GM10248 (cell line): ENCODE results near the gene CIAO2B.

Source experiments
- CTCF ChIA-PET: fragments of 300-600 bp; sonication (Branson Sonifier 250); formaldehyde crosslinking; extraction: SDS; loops from one replicate; lab custom pipeline; 2021; ENCODE audit warnings: antibody characterized with exemption; lab: Yijun Ruan, JAX
- POLR2A ChIA-PET: fragments of 350-650 bp; sonication (Branson Sonifier 250); formaldehyde crosslinking; extraction: SDS; loops from one replicate; lab custom pipeline; 2020; ENCODE audit warnings: antibody characterized with exemption; lab: Yijun Ruan, JAX
- DNase-seq: peaks from one replicate; pipeline ENCODE4 v3.0.0; 2012; ENCODE audit errors: extremely low spot score
- TF ChIP-seq, protein P1 (sequence below): IDR thresholded peaks from 2 replicates; pipeline ENCODE4 v1.5.1; 2012; ENCODE audit warnings: mild to moderate bottlenecking, low read depth; ENCODE audit errors: extremely low read depth, missing control alignments, control extremely low read depth

The CIAO2B gene

DNA sequence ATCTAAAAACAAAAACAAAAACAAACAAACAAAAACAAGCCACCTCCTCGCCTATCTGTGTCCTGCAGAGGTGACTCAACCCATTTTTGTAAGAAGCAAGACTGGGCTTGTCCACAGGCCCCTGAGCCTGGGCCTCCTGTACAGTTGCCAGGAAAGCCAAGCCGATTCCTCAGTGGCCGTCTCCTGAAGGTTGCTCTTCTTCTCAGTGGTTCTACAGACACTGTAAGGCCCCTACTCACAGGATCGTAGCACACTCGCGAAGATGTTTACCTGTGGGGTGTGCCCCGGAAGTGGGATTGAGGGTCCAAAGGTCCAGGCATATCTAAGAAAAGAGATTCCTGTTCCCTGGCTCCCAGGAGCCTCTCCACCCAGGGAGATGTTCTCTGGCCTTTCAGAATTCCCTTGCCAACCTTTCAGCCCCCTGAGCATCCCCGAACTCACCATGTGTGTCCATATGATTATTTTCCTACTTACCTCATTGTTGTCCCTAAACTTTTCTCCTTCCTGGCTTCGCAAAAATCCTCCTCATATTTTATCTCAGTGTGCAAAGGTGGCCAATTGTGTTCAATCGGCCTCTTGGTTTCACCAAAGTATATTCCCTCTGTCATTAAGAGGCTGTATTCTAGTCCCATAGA lies 19.4 kb upstream of the CIAO2B start:
- TF ChIP-seq, protein P1, sequence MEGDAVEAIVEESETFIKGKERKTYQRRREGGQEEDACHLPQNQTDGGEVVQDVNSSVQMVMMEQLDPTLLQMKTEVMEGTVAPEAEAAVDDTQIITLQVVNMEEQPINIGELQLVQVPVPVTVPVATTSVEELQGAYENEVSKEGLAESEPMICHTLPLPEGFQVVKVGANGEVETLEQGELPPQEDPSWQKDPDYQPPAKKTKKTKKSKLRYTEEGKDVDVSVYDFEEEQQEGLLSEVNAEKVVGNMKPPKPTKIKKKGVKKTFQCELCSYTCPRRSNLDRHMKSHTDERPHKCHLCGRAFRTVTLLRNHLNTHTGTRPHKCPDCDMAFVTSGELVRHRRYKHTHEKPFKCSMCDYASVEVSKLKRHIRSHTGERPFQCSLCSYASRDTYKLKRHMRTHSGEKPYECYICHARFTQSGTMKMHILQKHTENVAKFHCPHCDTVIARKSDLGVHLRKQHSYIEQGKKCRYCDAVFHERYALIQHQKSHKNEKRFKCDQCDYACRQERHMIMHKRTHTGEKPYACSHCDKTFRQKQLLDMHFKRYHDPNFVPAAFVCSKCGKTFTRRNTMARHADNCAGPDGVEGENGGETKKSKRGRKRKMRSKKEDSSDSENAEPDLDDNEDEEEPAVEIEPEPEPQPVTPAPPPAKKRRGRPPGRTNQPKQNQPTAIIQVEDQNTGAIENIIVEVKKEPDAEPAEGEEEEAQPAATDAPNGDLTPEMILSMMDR, result no peak
- ChIA-PET CTCF (interaction anchor here (0.7 to 4.2 kb wide), 38 partner anchors 9 to 510 kb away, joined by 3 to 28 read pairs (median 4); partner anchors contain the start of genes B3GNT9, CES3, CES4A and CIAO2B), POLR2A (no interaction called here)
- DNase-seq, result no peak

DNA sequence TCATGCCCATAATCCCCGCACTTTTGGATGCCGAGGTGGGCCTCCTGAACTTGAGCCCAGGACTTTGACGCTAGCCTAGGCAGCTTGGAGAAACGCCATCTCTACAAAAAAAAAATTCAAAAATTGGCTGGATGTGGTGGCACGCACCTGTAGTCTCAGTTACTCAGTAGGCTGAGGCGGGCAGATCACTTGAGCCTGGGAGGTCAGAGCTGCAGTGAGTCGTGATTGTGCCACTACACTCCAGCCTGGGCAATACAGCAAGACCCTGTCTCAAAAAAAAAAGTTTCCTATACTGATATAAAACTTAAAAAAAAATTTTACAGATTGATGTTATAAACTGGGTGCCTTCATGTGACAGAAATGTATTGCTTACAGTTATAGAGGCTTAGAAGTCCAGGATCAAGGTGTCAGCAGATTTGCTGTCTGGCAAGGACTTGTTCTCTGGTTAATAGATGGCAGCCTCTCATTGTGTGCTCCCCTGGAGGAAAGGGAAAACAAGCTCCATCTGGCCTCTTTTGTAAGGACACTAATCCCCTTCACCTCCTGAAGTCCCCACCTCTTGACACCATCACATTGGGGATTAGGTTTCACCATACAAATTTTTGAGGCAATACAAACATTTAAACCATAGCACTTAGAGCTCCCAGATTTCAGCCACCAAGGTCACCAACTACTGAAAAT lies 18.4 kb upstream of the CIAO2B start:
- no peak for DNase-seq
- ChIA-PET POLR2A (interaction anchor here (1.2 kb wide), 1 partner anchor 9 kb away, joined by 3 read pairs; the partner anchor contains the start of gene CES3), CTCF (interaction anchor here (0.7 to 4.2 kb wide), 17 partner anchors 9 to 466 kb away, joined by 3 to 28 read pairs (median 4); partner anchors contain the start of genes CES3, CIAO2B, FBXL8 and TRADD)
- TF ChIP-seq, protein P1, result no peak

DNA sequence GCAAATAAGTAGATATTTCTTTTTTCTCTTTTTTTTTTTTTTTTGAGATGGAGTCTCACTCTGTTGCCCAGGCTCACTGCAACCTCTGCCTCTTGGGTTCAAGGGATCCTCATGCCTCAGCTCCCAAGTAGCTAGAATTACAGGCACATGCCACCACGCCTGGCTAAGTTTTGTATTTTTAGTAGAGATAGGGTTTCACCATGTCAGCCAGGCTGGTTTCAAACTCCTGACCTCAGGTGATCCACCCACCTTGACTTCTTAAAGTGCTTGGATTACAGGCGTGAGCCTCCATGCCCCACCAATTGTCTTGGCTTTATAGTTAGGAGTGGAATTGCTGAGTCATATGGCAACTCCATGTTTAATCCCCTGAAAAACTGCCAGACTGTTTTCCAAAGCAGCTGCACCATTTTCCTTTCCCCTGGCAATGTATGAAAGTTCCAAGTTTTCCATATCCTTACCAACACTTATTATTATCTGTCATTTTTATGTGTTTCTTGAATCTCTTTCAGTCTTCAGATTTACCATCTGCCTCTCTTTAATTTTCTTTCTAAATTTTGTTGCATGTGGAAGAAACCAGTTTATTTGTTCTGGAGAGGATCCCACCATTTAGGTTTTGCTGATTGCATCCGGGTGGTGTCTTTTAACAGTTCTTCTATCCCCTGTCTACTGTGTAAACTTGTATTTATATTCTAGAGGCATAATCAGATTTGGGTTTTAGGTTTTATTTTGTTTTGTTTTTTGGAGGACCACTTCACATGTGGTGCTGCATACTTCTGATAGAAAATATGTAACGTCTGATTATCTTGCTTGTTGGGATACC lies 17.0 kb upstream of the CIAO2B start:
- ChIA-PET POLR2A (no interaction called here), CTCF (interaction anchor here (1.4 to 4.2 kb wide), 4 partner anchors 7 to 204 kb away, joined by 4 to 28 read pairs (median 13); partner anchors contain the start of gene CES3)
- DNase-seq, result no peak
- TF ChIP-seq, protein P1, result no peak

DNA sequence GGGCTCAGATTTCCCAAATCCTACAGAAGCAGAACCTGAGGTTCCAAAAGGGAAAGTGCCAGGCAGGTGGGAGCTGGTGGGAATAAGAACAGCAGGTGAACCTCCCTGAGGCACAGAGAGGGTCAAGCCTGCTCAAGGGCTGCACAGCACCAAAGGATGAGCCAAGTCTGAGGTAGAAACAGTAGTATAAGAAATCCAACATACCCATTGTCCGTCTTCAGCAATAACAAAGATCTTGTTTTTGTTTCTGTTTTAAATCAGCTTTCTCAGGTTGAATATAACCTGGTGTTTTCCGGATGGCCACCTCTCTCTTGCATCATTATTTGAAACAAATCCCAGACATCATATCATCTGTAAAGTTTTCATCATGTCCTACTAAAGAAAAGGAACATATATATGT lies 16.2 kb upstream of the CIAO2B start:
- ChIA-PET POLR2A (no interaction called here), CTCF (interaction anchor here (1.1 to 4.2 kb wide), 4 partner anchors 12 to 205 kb away, joined by 3 to 28 read pairs (median 6); partner anchors contain the start of gene CES3)
- TF ChIP-seq, protein P1, result no peak
- no peak for DNase-seq

DNA sequence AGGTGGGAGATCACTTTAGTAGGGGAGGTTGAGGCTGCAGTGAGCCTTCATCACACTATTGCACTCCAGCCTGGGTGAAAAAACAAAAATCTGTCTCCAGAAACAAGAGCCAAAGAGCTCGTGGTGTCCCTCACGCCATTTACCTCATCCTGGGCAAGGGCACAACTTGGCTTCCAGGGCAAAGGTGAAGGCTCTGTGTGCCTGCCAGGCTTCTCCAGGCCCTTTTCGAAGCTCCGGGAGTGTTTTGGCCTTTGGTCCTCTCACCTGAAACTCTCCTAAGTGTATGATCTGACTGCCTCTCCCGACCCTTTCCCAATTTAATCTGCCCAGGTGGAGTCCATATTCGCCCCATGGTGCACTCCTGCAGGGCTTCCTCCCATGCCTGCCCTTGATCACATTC lies 15.3 kb upstream of the CIAO2B start:
- ChIA-PET CTCF (interaction anchor here (1.1 to 2.2 kb wide), 3 partner anchors 22 to 206 kb away, joined by 3 to 7 read pairs (median 4); no protein-coding TSS in a partner anchor), POLR2A (no interaction called here)
- TF ChIP-seq, protein P1, result no peak
- no peak for DNase-seq

DNA sequence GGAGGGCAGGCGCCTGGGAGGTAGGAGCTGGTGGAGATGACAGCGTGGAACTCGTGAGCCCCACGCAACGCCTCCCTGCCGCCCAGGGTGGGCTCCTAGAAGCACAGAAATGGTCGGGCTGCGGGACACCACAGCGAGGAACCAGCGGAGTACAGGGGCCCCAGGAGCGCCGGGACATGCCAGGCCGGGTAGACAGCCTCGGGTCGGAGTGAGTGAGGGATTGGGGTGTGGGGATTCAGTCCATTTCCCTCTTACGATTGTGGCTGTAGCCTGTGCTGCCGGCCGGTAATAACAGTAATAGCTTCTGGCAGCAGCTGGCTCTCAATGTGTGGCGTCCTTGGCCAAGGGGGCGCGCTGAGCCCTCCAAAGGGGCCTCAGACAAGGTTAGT lies 14.6 kb upstream of the CIAO2B start:
- CTCF ChIA-PET, result interaction anchor here (1.7 kb wide), 1 partner anchor 22 kb away, joined by 4 read pairs; no protein-coding TSS in a partner anchor
- POLR2A ChIA-PET, result no interaction called here
- no peak for DNase-seq
- TF ChIP-seq, protein P1, result no peak
